Endometrial microvascular endothelial cells (primary cell): Measurements from ENCODE around the gene NXNL2. TPM values are rescaled to one million over a fixed set of nuclear protein-coding genes. Genes with fewer than 3 reads are reported as not detected.

Experiments used
- total RNA-seq: library from RNA; depleted of rRNA; stranded (reverse); fragments of >200 nt; gene quantifications from one replicate; pipeline ENCODE4 v1.2.3, GENCODE V29; 2015; ENCODE audit errors: inconsistent ontology term

Gene NXNL2
- total RNA-seq, 1 donor from 2014 or later = not detected

Other genes with a start within 250 kb of the NXNL2 start
- 45.8 TPM for gene SPIN1, start 146.7 kb upstream of the NXNL2 start, total RNA-seq